Esophagus (tissue), 2 donors: ENCODE measurements around the gene SEC22C. TPM values are rescaled to one million over a fixed set of nuclear protein-coding genes. Genes with fewer than 3 reads are reported as not detected.

Source experiments
- H3K27ac ChIP-seq, 2 donors: one replicate each; pipeline ENCODE4 v1.5.1; 2013; ENCODE audit warnings: low read depth in 2 of 2, mild to moderate bottlenecking in 2 of 2, inconsistent platforms in 1 of 2, low read length in 1 of 2, moderate library complexity in 1 of 2
- H3K27me3 ChIP-seq, 2 donors: one replicate each; pipeline ENCODE4 v1.6.1; 2013; ENCODE audit warnings: low read length in 2 of 2, control low read depth in 1 of 2, mild to moderate bottlenecking in 1 of 2; ENCODE audit not compliant: insufficient read depth in 2 of 2, control insufficient read depth in 1 of 2
- H3K36me3 ChIP-seq, 2 donors: one replicate each; pipeline ENCODE4 v1.6.1; 2013; ENCODE audit warnings: low read length in 1 of 2; ENCODE audit not compliant: control insufficient read depth in 2 of 2, insufficient read depth in 2 of 2
- H3K4me1 ChIP-seq, 2 donors: one replicate each; pipeline ENCODE4 v1.6.1; 2013; ENCODE audit warnings: low read length in 1 of 2; ENCODE audit not compliant: control insufficient read depth in 2 of 2, insufficient read depth in 2 of 2
- H3K4me3 ChIP-seq, 2 donors: one replicate each; pipeline ENCODE4 v1.5.1; 2013; ENCODE audit warnings: low read length in 2 of 2, mild to moderate bottlenecking in 2 of 2, low read depth in 1 of 2, moderate library complexity in 1 of 2
- H3K9me3 ChIP-seq, 2 donors: one replicate each; pipeline ENCODE4 v1.6.1; 2013; ENCODE audit warnings: mild to moderate bottlenecking in 2 of 2, low read depth in 1 of 2, low read length in 1 of 2, moderate library complexity in 1 of 2; ENCODE audit not compliant: control insufficient read depth in 2 of 2, insufficient read depth in 1 of 2
- WGBS, 2 donors: extraction: QIAGEN DNeasy Blood & Tissue Kit; methylation state at CpG; one replicate each; pipeline ENCODE4 v1.1.7; 2013; 5-methylcytosine and 5-hydroxymethylcytosine counted together
- polyA plus RNA-seq, 2 donors: library from polyadenylated mRNA; stranded (reverse); fragments of 200-250 nt; gene quantifications; one replicate each; pipeline ENCODE4 v1.2.3, GENCODE V29; 2013
- donor health status: healthy with polysubstance abuse.
- donor health status: Bipolar disorder and iron deficiency.

SEC22C gene
- 10 to 100 TPM in 1 of 2 donors, 1 to 10 TPM in 1; 5.0 to 10.0 TPM for polyA plus RNA-seq

- Histone ChIP-seq H3K4me3 (peak within 1 kb of the TSS; percentile 49 to 77), H3K9me3 (no peaks in the 10 kb centered on the region), H3K4me1 (no peaks in the 10 kb centered on the region), H3K36me3 (no peaks in the 10 kb centered on the region), H3K27me3 (no peaks in the 10 kb centered on the region), H3K27ac (peak within 1 kb of the TSS; percentile 88 to 91)
- WGBS, 2 donors, result 0% methylated on average over 72 to 77 of the region's 77 CpGs
These were observed at the start of gene SEC22C for GRCh38 chr3:42581709-42582473. TSS of gene SEC22C (minus strand) at chr3:42581967. CDS start at chr3:42569046, 12,921 bp downstream.

GRCh38 chr3:42613462-42613861 is 31.7 kb upstream of the SEC22C start:
- Histone ChIP-seq H3K4me3 (no peak overlapping the region), H3K36me3 (no peaks in the 10 kb centered on the region), H3K4me1 (peaks cover 0 to 3% of the 10 kb centered on the region in 2 donors), H3K27me3 (no peaks in the 10 kb centered on the region), H3K9me3 (no peaks in the 10 kb centered on the region), H3K27ac (no peak overlapping the region)
- 83 to 84% methylated on average over 2 of the region's 2 CpGs for WGBS, 2 donors

- no peaks in the 10 kb centered on the region for H3K9me3 ChIP-seq
- H3K27ac ChIP-seq, result no peak overlapping the region
- peaks cover 0 to 3% of the 10 kb centered on the region in 2 donors for H3K4me1 ChIP-seq
- H3K27me3 ChIP-seq, result no peaks in the 10 kb centered on the region
- 89 to 95% methylated on average over 3 of the region's 3 CpGs for WGBS, 2 donors
- H3K4me3 ChIP-seq, result no peak overlapping the region
- H3K36me3 ChIP-seq, result no peaks in the 10 kb centered on the region
These were observed 31.2 kb upstream of the SEC22C start for GRCh38 chr3:42612928-42613327.

- Histone ChIP-seq H3K36me3 (no peaks in the 10 kb centered on the region), H3K9me3 (no peaks in the 10 kb centered on the region), H3K4me3 (no peak overlapping the region), H3K4me1 (peaks cover 0 to 3% of the 10 kb centered on the region in 2 donors), H3K27me3 (no peaks in the 10 kb centered on the region), H3K27ac (no peak overlapping the region)
- WGBS, 2 donors, result 48 to 71% methylated on average over 1 of the region's 1 CpG
These were observed 30.4 kb upstream of the SEC22C start for GRCh38 chr3:42612217-42612616.

- Histone ChIP-seq H3K4me1 (peaks cover 0 to 3% of the 10 kb centered on the region in 2 donors), H3K27ac (no peak overlapping the region), H3K27me3 (no peaks in the 10 kb centered on the region), H3K4me3 (no peak overlapping the region), H3K9me3 (no peaks in the 10 kb centered on the region), H3K36me3 (no peaks in the 10 kb centered on the region)
- 78 to 85% methylated on average over 1 of the region's 1 CpG for WGBS, 2 donors
These were observed 29.2 kb upstream of the SEC22C start for GRCh38 chr3:42610976-42611375.

- no peaks in the 10 kb centered on the region for H3K9me3 ChIP-seq
- H3K4me1 ChIP-seq, result peaks cover 0 to 3% of the 10 kb centered on the region in 2 donors
- H3K4me3 ChIP-seq, result no peak overlapping the region
- no peaks in the 10 kb centered on the region for H3K27me3 ChIP-seq
- peak overlapping the region in 1 of 2 donors; percentile 66 for H3K27ac ChIP-seq
- WGBS, 2 donors, result 27 to 31% methylated on average over 5 of the region's 5 CpGs
- no peaks in the 10 kb centered on the region for H3K36me3 ChIP-seq
These were observed 26.8 kb upstream of the SEC22C start for GRCh38 chr3:42608581-42608980.

GRCh38 chr3:42605546-42606173 is 23.9 kb upstream of the SEC22C start:
- no peaks in the 10 kb centered on the region for H3K27me3 ChIP-seq
- H3K9me3 ChIP-seq, result no peaks in the 10 kb centered on the region
- H3K36me3 ChIP-seq, result no peaks in the 10 kb centered on the region
- peaks cover 0 to 3% of the 10 kb centered on the region in 2 donors for H3K4me1 ChIP-seq
- no peak overlapping the region for H3K4me3 ChIP-seq
- H3K27ac ChIP-seq, result no peak overlapping the region
- WGBS, 2 donors, result 57 to 59% methylated on average over 5 of the region's 5 CpGs

- Histone ChIP-seq H3K4me1 (no peaks in the 10 kb centered on the region), H3K9me3 (no peaks in the 10 kb centered on the region), H3K4me3 (no peak overlapping the region), H3K27me3 (no peaks in the 10 kb centered on the region), H3K27ac (no peak overlapping the region), H3K36me3 (no peaks in the 10 kb centered on the region)
- WGBS, 2 donors, result 100% methylated on average over 1 of the region's 1 CpG
These were observed 21.2 kb upstream of the SEC22C start for GRCh38 chr3:42602961-42603360.

GRCh38 chr3:42601896-42602581 is 20.3 kb upstream of the SEC22C start:
- no peaks in the 10 kb centered on the region for H3K36me3 ChIP-seq
- WGBS, 2 donors, result 33 to 38% methylated on average over 9 of the region's 9 CpGs
- no peaks in the 10 kb centered on the region for H3K27me3 ChIP-seq
- no peaks in the 10 kb centered on the region for H3K4me1 ChIP-seq
- H3K9me3 ChIP-seq, result no peaks in the 10 kb centered on the region
- peak overlapping the region in 1 of 2 donors; percentile 87 for H3K4me3 ChIP-seq
- peak overlapping the region; percentile 16 to 17 for H3K27ac ChIP-seq
